C4-2B (cell line): Measurements from ENCODE around the gene ZNF445.

ENCODE experiments used
- H3K27ac ChIP-seq: fragments of 450-650 bp; 2 replicates; pipeline ENCODE4 v1.5.1; 2017
- ZFX ChIP-seq: fragments of 450-650 bp; IDR thresholded peaks from 2 replicates; pipeline ENCODE4 v1.6.1; 2017
- TF ChIP-seq, protein P1 (sequence below): fragments of 450-650 bp; conservative IDR thresholded peaks from 2 replicates; pipeline ENCODE4 v1.5.1; 2017; ENCODE audit warnings: mild to moderate bottlenecking

ZNF445 gene

DNA sequence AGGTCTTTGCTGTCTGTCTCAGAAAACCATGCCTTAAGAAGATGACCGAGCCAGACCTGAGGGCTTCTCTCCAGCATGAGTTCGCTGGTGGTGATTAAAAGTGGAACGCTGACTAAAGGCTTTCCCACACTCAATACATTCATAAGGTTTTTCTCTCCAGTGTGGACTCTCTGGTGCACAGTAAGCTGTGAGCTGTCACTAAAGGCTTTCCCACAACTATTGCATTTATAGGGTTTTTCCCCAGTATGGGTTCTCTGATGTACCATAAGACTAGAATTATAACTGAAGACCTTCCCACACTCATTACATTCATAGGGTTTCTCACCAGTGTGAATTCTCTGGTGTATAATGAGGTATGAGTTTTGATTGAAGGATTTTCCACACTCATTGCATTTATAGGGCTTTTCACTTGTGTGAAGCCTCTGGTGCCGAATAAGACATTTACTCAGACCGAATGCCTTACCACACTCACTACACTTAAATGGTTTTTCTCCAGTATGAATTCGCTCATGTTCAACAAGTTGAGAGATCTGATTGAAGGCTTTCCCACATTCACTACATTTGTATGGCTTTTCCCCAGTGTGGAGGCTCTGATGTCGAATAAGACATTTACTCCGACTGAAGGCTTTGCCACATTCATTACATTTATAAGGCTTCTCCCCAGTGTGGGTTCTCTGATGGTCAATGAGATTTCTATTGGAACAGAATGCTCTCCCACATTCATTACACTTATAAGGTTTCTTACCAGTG is 21.9 kb upstream of the ZNF445 start:
- no peak for TF ChIP-seq ZFX
- TF ChIP-seq, protein P1, sequence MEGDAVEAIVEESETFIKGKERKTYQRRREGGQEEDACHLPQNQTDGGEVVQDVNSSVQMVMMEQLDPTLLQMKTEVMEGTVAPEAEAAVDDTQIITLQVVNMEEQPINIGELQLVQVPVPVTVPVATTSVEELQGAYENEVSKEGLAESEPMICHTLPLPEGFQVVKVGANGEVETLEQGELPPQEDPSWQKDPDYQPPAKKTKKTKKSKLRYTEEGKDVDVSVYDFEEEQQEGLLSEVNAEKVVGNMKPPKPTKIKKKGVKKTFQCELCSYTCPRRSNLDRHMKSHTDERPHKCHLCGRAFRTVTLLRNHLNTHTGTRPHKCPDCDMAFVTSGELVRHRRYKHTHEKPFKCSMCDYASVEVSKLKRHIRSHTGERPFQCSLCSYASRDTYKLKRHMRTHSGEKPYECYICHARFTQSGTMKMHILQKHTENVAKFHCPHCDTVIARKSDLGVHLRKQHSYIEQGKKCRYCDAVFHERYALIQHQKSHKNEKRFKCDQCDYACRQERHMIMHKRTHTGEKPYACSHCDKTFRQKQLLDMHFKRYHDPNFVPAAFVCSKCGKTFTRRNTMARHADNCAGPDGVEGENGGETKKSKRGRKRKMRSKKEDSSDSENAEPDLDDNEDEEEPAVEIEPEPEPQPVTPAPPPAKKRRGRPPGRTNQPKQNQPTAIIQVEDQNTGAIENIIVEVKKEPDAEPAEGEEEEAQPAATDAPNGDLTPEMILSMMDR = no peak
- no peak overlapping the region for H3K27ac ChIP-seq

DNA sequence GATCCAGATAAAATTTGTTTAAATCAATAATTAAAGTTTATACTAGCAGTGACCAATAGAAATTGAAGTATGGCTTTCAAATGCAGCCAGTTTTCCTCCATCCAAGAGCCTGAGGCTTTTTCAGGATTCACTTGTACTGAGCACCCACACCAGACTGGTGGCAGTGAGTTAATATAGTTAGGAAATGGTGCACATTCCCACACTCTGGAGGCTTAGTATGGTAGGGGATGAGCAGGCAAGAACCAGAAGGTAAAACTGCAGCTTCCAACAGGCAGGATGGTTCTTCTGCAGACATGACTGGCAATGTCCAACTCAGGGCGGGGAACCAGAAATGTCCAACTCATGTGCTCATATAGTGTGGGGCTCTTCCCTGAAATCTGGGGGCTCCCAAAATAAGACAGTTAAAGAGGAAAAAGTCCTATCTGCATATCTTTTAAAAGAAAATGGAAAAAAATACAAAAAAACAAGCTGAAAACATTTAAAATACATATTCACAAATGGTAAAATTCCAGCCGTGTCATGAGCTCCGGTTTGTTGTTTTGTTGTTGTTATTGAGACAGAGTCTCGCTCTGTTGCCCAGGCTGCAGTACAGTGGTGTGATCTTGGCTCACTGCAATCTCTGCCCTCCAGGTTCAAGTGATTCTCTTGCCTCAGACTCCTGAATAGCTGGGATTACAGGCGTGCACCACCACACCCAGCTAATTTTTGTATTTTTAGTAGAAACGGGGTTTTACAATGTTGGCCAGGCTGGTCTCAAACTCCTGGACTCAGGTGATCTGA is 18.4 kb upstream of the ZNF445 start:
- no peak overlapping the region for H3K27ac ChIP-seq
- TF ChIP-seq ZFX = no peak
- TF ChIP-seq, protein P1 = no peak

DNA sequence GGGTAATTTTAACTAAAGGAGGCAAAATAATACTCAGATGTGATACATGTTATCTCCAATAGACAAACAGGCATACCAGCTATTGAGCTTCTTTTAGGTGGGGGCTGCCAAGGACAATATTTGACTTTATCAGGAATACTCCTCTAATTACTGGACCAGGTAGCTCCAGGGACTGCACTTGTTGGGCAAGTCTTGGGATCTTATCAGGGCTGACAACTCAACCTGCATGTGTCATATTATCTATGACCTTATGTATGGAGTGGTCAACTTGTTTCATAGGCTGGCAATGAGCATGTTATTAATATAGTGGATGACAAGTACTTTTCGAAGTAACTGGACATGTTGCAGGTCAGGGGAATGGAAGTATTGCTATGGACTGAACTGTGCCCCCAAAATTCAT is 15.0 kb upstream of the ZNF445 start:
- no peak overlapping the region for H3K27ac ChIP-seq
- TF ChIP-seq ZFX = no peak
- TF ChIP-seq, protein P1 = no peak

DNA sequence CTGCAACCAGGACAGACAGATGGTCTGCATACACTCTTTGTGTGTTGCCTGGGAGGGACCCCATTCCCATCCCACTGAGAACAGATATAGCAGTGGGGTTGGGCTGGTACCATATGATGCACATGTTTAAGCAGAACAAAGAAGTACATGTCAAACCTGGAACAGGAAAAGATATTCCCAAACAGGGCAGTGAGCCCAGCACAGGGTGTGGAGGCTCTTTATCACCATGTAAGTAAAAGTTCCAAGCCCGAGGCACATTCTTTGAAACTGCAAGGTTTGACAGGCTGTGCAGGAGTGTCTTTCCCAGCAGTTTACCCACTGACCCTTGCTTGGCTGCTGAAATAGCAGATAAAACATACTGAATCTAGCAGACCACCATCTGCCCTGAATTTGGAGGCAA is 5.3 kb upstream of the ZNF445 start:
- H3K27ac ChIP-seq = no peak overlapping the region
- TF ChIP-seq ZFX = no peak
- TF ChIP-seq, protein P1 = no peak

DNA sequence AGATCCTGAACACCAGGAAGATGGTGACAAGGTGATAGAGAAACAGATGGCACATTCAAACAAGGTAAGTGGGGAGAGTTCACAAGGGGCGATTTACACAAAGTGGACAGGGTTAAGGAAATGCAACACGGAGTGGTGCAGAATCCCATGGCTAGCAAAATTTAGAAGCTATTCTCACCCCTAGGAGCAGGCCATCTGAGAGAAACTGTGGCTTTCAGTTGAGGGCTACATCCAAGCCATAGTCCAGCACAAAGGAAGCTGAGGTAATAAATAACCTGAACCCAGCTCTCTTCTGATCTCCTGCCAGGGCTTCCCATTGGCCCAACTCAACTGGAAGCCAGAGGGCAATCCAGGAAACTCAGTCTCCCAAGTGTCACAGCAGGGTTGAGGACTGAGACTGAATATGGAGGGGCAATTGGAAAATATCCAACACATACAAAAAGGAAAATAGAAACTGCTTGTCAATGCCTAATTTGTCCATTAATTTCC is 1.2 kb upstream of the ZNF445 start:
- TF ChIP-seq, protein P1 = no peak
- TF ChIP-seq ZFX = no peak

DNA sequence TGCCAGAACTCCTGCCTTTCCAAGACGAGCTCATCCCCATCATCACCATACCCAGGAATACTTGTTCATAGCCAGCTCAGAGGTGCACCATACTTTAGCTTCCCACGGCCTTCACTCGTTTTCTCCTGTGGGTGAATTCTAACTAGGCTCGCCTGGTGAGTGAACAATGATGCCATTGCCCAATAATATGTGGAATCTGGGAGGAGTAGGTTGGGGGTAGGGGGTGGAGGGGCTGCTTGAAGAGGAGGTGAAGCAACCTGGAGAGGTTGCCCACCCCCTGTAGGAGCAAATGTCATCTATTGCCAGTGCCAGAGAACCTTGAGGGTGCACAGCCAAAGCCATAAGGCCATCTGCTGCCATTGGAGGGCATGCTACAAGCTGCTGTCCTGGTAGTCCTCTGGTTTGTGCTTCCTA is 592 bp upstream of the ZNF445 start:
- peak overlapping the region; percentile 71 for H3K27ac ChIP-seq
- no peak for TF ChIP-seq ZFX
- TF ChIP-seq, protein P1 = no peak

More for the DNA sequence above, 1.2 kb upstream of the ZNF445 start:
- H3K27ac ChIP-seq = no peak overlapping the region

DNA sequence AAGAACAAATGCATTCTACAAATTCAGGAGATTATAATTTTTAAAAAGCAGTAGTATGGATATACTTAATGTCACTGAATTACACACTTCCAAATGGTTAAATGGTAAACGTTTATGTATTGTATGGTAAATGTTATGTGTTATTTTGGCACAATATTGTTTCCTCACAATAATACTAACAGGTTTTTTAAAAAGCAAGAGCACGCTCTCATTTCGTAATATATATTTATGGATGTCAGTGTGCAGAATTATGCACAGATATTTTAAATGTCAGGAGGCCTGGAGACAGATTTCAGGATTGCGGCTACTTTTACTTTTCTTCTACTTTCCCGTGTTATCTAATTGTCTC is 533 bp downstream of the ZNF445 start:
- TF ChIP-seq, protein P1 = no peak
- TF ChIP-seq ZFX = no peak
- peak overlapping the region; percentile 71 for H3K27ac ChIP-seq
